GM12878 (cell line): Measurements from ENCODE around the gene APBB3. TPM values are rescaled to one million over a fixed set of nuclear protein-coding genes. Genes with fewer than 3 reads are reported as not detected.

Experiments
- ATAC-seq: fragments of 200-7000 bp; cut with Tn5 transposase; 3 replicates; pipeline ENCODE4 v1.9.1; 2020; ENCODE audit warnings: mild to moderate bottlenecking, moderate library complexity
- BruUV-seq: library from RNA; stranded (reverse); fragments of 400-500 nt; replicated peaks from 2 replicates; lab custom pipeline; 2021; lab: Mats Ljungman, UMichigan
- CTCF ChIA-PET: fragments of 300-600 bp; sonication (Branson Sonifier 250); formaldehyde crosslinking; extraction: SDS; loops from one replicate; lab custom pipeline; 2021; ENCODE audit warnings: inconsistent platforms; lab: Yijun Ruan, JAX
- POLR2A ChIA-PET: fragments of 350-600 bp; formaldehyde crosslinking; extraction: SDS; loops from one replicate; lab custom pipeline; 2021; ENCODE audit warnings: inconsistent platforms; lab: Charles Lee
- RAD21 ChIA-PET: fragments of 300-600 bp; sonication (Branson Sonifier 250); formaldehyde crosslinking; loops from one replicate; lab custom pipeline; 2023; ENCODE audit warnings: antibody characterized with exemption; ENCODE audit not compliant: unreplicated experiment; lab: Charles Lee
- SMC1A ChIA-PET: fragments of 300-600 bp; sonication (Branson Sonifier 250); formaldehyde crosslinking; loops from one replicate; lab custom pipeline; 2023; ENCODE audit not compliant: unreplicated experiment, uncharacterized antibody; lab: Charles Lee
- DNase-seq: peaks from one replicate; pipeline ENCODE4 v3.0.0-alpha.2; 2011; ENCODE audit warnings: low read depth, low spot score
- FAIRE-seq: peaks from 3 replicates; lab custom pipeline; 2011; peaks lifted over from hg19 to GRCh38; lab: Jason Lieb, UNC
- H2AFZ ChIP-seq: 2 replicates; pipeline ENCODE4 v1.6.0; 2011; ENCODE audit warnings: low read depth, low read length, control low read depth; ENCODE audit not compliant: control insufficient read depth
- H3K27ac ChIP-seq: 2 replicates; pipeline ENCODE4 v1.5.1; 2011; ENCODE audit warnings: control low read depth; ENCODE audit not compliant: control insufficient read depth, insufficient read depth
- H3K27me3 ChIP-seq, 2 experiments: replicated peaks in 1 of 2; 2 replicates each; pipeline versions ENCODE4 v1.6.0 to v1.6.1; 2011; ENCODE audit warnings: low read length in 1 of 2; ENCODE audit not compliant: control insufficient read depth in 2 of 2, insufficient read depth in 2 of 2
- H3K36me3 ChIP-seq, 2 experiments: 2 replicates each; pipeline ENCODE4 v1.5.1; 2011; ENCODE audit warnings: low read length in 1 of 2; ENCODE audit not compliant: control insufficient read depth in 2 of 2, insufficient read depth in 2 of 2
- H3K4me1 ChIP-seq: 2 replicates; pipeline ENCODE4 v1.6.1; 2011; ENCODE audit warnings: mild to moderate bottlenecking, low read length, moderate library complexity, mixed read lengths; ENCODE audit not compliant: control insufficient read depth, insufficient read depth
- H3K4me2 ChIP-seq: 2 replicates; pipeline ENCODE4 v1.6.0; 2011; ENCODE audit warnings: control low read depth; ENCODE audit not compliant: control insufficient read depth, insufficient read depth
- H3K4me3 ChIP-seq: fragments of 200-600 bp; sonication (generic); 2 replicates; pipeline ENCODE4 v1.5.1; 2016
- H3K79me2 ChIP-seq: 2 replicates; pipeline ENCODE4 v1.6.0; 2011; ENCODE audit warnings: low read length; ENCODE audit not compliant: control insufficient read depth, insufficient read depth
- H3K9ac ChIP-seq: 2 replicates; pipeline ENCODE4 v1.8.0; 2011; ENCODE audit warnings: low read length, control low read depth, mixed read lengths; ENCODE audit not compliant: control insufficient read depth, insufficient read depth
- H3K9me3 ChIP-seq: replicated peaks from 3 replicates; pipeline ENCODE4 v1.5.1; 2011; ENCODE audit warnings: mild to moderate bottlenecking, low read length; ENCODE audit not compliant: control insufficient read depth, insufficient read depth
- H4K20me1 ChIP-seq: 2 replicates; pipeline ENCODE4 v1.6.0; 2011; ENCODE audit not compliant: control insufficient read depth, insufficient read depth
- HDAC6 ChIP-seq: fragments of 200-600 bp; sonication (generic); IDR thresholded peaks from one replicate; pipeline ENCODE4 v1.8.0; 2017; ENCODE audit warnings: antibody characterized with exemption; ENCODE audit not compliant: unreplicated experiment
- IKZF1 ChIP-seq: fragments of 450-650 bp; conservative IDR thresholded peaks from 2 replicates; pipeline ENCODE4 v1.6.1; 2017; ENCODE audit warnings: antibody characterized with exemption, mild to moderate bottlenecking
- NFXL1 ChIP-seq: fragments of 450-650 bp; IDR thresholded peaks from 2 replicates; pipeline ENCODE4 v1.6.1; 2017; ENCODE audit warnings: antibody characterized with exemption, mild to moderate bottlenecking, borderline replicate concordance
- NKRF ChIP-seq: fragments of 450-650 bp; conservative IDR thresholded peaks from 2 replicates; pipeline ENCODE4 v1.6.1; 2017; ENCODE audit warnings: mild to moderate bottlenecking, moderate library complexity
- POLR2A ChIP-seq: IDR thresholded peaks from 2 replicates; pipeline ENCODE4 v1.6.1; 2011; ENCODE audit warnings: low read depth, mild to moderate bottlenecking, low read length
- RCOR1 ChIP-seq: conservative IDR thresholded peaks from 2 replicates; pipeline ENCODE4 v1.6.1; 2012; ENCODE audit warnings: low read depth, low read length, improper control_type of control experiment
- RUNX3 ChIP-seq: IDR thresholded peaks from 2 replicates; pipeline ENCODE4 v1.6.1; 2012; ENCODE audit warnings: low read length, inconsistent platforms
- SREBF1 ChIP-seq: IDR thresholded peaks from 2 replicates; pipeline ENCODE4 v1.6.1; 2012; ENCODE audit warnings: mild to moderate bottlenecking, low read length
- TCF7 ChIP-seq: IDR thresholded peaks from 2 replicates; pipeline ENCODE4 v1.6.1; 2014; ENCODE audit warnings: antibody characterized with exemption, borderline replicate concordance
- ZBTB33 ChIP-seq: fragments of 450-650 bp; IDR thresholded peaks from 2 replicates; pipeline ENCODE4 v1.6.1; 2017; ENCODE audit warnings: mild to moderate bottlenecking
- WGBS: methylation state at CpG from one replicate; pipeline ENCODE4 v1.1.6; 2016; ENCODE audit warnings: low lambda C conversion rate; ENCODE audit not compliant: insufficient replicate concordance, insufficient coverage; ENCODE audit errors: missing lambda C conversion rate; 5-methylcytosine and 5-hydroxymethylcytosine counted together
- in situ Hi-C: fragments of 300-500 bp; cut with MboI; formaldehyde crosslinking; loops from 9 replicates; pipeline ENCODE4 v1.14.3; 2018; ENCODE audit warnings: mixed read lengths
- intact Hi-C: fragments of 100-400 bp; cut with micrococcal nuclease; formaldehyde crosslinking; loops from one replicate; pipeline ENCODE4 v1.14.2; 2022; ENCODE audit not compliant: unreplicated experiment
- polyA plus RNA-seq, 11 experiments: library from polyadenylated mRNA; depleted of rRNA in 4 of 11; unstranded in 6 of 11; stranded (reverse) in 5 of 11; fragments of >200 nt; fragmentation: Nextera tagmentation in 4 of 11; fragmentation: Illumina TruSeq in 1 of 11; extraction: Ambion mirVana in 4 of 11; extraction: Trizol in 1 of 11; gene quantifications; 1 replicate in 1 of 11; 2 replicates in 10 of 11; pipeline versions ENCODE4 v1.2.1 to v1.2.3, GENCODE V29; 2011 to 2016; ENCODE audit warnings: inconsistent platforms in 2 of 11, missing spikeins in 2 of 11, low read depth in 1 of 11
- total RNA-seq, 4 experiments: library from RNA; depleted of rRNA in 3 of 4; stranded (reverse); fragments of >200 nt in 3 of 4; fragmentation: Illumina TruSeq in 1 of 4; extraction: Trizol in 1 of 4; gene quantifications; 2 replicates each; pipeline versions ENCODE4 v1.2.1 to v1.2.3, GENCODE V29; 2013 to 2021
- TF ChIP-seq, protein P1 (sequence below): fragments of 450-650 bp; IDR thresholded peaks from 2 replicates; pipeline ENCODE4 v1.6.1; 2016; ENCODE audit warnings: mild to moderate bottlenecking
- TF ChIP-seq, protein P2 (sequence below): IDR thresholded peaks from 2 replicates; pipeline ENCODE4 v1.6.1; 2011; ENCODE audit warnings: borderline replicate concordance, low read depth, mild to moderate bottlenecking, moderate library complexity, mixed read lengths, low read length; ENCODE audit not compliant: insufficient read depth; ENCODE audit errors: extremely low read length
- TF ChIP-seq, protein P3 (sequence below): fragments of 450-650 bp; IDR thresholded peaks from 2 replicates; pipeline ENCODE4 v1.6.1; 2017; ENCODE audit warnings: mild to moderate bottlenecking, moderate library complexity

Gene APBB3
- total and polyA plus RNA-seq, 10 of the 15 experiments (the other 5 are each of a cell fraction or from before 2014, with no cell fraction given): 0.35 to 33.3 (median 14.3) TPM

- TF ChIP-seq, protein P1, sequence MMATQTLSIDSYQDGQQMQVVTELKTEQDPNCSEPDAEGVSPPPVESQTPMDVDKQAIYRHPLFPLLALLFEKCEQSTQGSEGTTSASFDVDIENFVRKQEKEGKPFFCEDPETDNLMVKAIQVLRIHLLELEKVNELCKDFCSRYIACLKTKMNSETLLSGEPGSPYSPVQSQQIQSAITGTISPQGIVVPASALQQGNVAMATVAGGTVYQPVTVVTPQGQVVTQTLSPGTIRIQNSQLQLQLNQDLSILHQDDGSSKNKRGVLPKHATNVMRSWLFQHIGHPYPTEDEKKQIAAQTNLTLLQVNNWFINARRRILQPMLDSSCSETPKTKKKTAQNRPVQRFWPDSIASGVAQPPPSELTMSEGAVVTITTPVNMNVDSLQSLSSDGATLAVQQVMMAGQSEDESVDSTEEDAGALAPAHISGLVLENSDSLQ: no peak
- TF ChIP-seq, protein P2, sequence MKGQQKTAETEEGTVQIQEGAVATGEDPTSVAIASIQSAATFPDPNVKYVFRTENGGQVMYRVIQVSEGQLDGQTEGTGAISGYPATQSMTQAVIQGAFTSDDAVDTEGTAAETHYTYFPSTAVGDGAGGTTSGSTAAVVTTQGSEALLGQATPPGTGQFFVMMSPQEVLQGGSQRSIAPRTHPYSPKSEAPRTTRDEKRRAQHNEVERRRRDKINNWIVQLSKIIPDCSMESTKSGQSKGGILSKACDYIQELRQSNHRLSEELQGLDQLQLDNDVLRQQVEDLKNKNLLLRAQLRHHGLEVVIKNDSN: no peak
- TF ChIP-seq HDAC6 (no peak), RCOR1 (no peak), RUNX3 (no peak), SREBF1 (no peak)
- TF ChIP-seq, all 136 proteins: peak for 0
Measured at GRCh38 chr5:140571105-140571504, 6.7 kb upstream of the APBB3 start (continued).

- Histone ChIP-seq H3K27ac (no peak overlapping the region), H3K9ac (no peak overlapping the region), H3K4me1 (peaks cover 41% of the 10 kb centered on the region), H3K9me3 (no peaks in the 10 kb centered on the region), H3K4me3 (no peak overlapping the region), H3K79me2 (peaks cover 27% of the 10 kb centered on the region), H3K27me3 (no peaks in the 10 kb centered on the region), H2AFZ (no peak overlapping the region), H3K4me2 (no peak overlapping the region), H3K36me3 (peaks cover 6 to 8% of the 10 kb centered on the region in 2 experiments; a peak in 3 of 4 replicates), H4K20me1 (no peaks in the 10 kb centered on the region)
- in situ Hi-C loops: no loop called here
- ATAC-seq: no peak
- ChIA-PET SMC1A (interaction anchor here (0.7 to 2.5 kb wide), 4 partner anchors 16 to 197 kb away, joined by 3 to 9 read pairs (median 4); partner anchors contain the start of gene EIF4EBP3), RAD21 (interaction anchor here (1.3 to 2.4 kb wide), 2 partner anchors 13 to 17 kb away, joined by 7 read pairs; partner anchors contain the start of gene SRA1), POLR2A (interaction anchor here (0.5 to 3.4 kb wide), 3 partner anchors 12 to 482 kb away, joined by 4 to 22 read pairs (median 7); partner anchors contain the start of gene SRA1), CTCF (interaction anchor here (1.3 to 1.8 kb wide), 2 partner anchors 64 to 68 kb away, joined by 4 to 10 read pairs; no protein-coding TSS in a partner anchor)
- FAIRE-seq: no peak
- no TSS peak for BruUV-seq
- 100% methylated on average over 1 of the region's 1 CpG for WGBS
- no peak for DNase-seq
- intact Hi-C loops: no loop called here
- TF ChIP-seq TCF7: no peak
- TF ChIP-seq ZBTB33: no peak
- TF ChIP-seq, protein P3, sequence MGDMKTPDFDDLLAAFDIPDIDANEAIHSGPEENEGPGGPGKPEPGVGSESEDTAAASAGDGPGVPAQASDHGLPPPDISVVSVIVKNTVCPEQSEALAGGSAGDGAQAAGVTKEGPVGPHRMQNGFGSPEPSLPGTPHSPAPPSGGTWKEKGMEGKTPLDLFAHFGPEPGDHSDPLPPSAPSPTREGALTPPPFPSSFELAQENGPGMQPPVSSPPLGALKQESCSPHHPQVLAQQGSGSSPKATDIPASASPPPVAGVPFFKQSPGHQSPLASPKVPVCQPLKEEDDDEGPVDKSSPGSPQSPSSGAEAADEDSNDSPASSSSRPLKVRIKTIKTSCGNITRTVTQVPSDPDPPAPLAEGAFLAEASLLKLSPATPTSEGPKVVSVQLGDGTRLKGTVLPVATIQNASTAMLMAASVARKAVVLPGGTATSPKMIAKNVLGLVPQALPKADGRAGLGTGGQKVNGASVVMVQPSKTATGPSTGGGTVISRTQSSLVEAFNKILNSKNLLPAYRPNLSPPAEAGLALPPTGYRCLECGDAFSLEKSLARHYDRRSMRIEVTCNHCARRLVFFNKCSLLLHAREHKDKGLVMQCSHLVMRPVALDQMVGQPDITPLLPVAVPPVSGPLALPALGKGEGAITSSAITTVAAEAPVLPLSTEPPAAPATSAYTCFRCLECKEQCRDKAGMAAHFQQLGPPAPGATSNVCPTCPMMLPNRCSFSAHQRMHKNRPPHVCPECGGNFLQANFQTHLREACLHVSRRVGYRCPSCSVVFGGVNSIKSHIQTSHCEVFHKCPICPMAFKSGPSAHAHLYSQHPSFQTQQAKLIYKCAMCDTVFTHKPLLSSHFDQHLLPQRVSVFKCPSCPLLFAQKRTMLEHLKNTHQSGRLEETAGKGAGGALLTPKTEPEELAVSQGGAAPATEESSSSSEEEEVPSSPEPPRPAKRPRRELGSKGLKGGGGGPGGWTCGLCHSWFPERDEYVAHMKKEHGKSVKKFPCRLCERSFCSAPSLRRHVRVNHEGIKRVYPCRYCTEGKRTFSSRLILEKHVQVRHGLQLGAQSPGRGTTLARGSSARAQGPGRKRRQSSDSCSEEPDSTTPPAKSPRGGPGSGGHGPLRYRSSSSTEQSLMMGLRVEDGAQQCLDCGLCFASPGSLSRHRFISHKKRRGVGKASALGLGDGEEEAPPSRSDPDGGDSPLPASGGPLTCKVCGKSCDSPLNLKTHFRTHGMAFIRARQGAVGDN: no peak
- no peak for TF ChIP-seq NKRF
- TF ChIP-seq NFXL1: no peak
- no peak for TF ChIP-seq POLR2A
- TF ChIP-seq IKZF1: no peak
Measured at GRCh38 chr5:140570488-140570887, 6.1 kb upstream of the APBB3 start.
